ENCODE results near the gene TWSG1.

TWSG1 gene

DNA sequence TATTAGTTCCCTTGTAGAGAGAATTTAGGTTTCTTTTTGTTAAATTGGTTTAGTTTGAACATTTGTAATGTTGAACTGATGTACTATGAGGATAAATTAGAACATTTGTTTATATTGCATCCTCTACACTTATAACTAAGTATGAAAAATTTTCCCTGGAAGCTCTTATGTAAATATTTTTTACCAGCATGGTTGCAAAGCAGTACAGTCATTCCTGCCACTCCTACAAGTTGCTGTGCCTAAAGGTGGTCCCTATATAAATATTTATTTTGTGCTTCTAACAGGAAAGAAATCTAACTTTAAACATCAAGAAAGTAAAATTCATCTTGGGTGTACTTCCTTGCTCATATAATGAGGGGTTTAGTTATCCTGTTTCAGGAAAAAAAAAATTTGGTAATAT lies 14.2 kb downstream of the TWSG1 start:
- no peak overlapping the region for H3K4me3 ChIP-seq (ENCODE audit: low read depth, low read length)
- in situ Hi-C loops (cut with HindIII; ENCODE audit: low pct_ligation_motif_present, low sequenced_read_pairs) = no loop called here
- peaks cover 11% of the 10 kb centered on the region for H3K36me3 ChIP-seq (replicated peaks)
- no peaks in the 10 kb centered on the region for H3K27me3 ChIP-seq (replicated peaks)
- H3K27ac ChIP-seq = peak overlapping the region; percentile 68
- no peak for DNase-seq
- TF ChIP-seq, protein P1, sequence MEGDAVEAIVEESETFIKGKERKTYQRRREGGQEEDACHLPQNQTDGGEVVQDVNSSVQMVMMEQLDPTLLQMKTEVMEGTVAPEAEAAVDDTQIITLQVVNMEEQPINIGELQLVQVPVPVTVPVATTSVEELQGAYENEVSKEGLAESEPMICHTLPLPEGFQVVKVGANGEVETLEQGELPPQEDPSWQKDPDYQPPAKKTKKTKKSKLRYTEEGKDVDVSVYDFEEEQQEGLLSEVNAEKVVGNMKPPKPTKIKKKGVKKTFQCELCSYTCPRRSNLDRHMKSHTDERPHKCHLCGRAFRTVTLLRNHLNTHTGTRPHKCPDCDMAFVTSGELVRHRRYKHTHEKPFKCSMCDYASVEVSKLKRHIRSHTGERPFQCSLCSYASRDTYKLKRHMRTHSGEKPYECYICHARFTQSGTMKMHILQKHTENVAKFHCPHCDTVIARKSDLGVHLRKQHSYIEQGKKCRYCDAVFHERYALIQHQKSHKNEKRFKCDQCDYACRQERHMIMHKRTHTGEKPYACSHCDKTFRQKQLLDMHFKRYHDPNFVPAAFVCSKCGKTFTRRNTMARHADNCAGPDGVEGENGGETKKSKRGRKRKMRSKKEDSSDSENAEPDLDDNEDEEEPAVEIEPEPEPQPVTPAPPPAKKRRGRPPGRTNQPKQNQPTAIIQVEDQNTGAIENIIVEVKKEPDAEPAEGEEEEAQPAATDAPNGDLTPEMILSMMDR (IDR thresholded peaks at IDR 0.05; ENCODE audit: low read depth, low read length, missing control alignments) = no peak

GRCh38 chr18:9353596-9353995 lies 19.0 kb downstream of the TWSG1 start:
- in situ Hi-C loops (cut with HindIII; ENCODE audit: low pct_ligation_motif_present, low sequenced_read_pairs) = no loop called here
- Histone ChIP-seq H3K4me3 (ENCODE audit: low read depth, low read length) (no peak overlapping the region), H3K27ac (no peak overlapping the region), H3K36me3 (replicated peaks) (no peaks in the 10 kb centered on the region), H3K27me3 (replicated peaks) (no peaks in the 10 kb centered on the region)
- TF ChIP-seq, protein P1 (IDR thresholded peaks at IDR 0.05; ENCODE audit: low read depth, low read length, missing control alignments) = no peak
- DNase-seq = no peak

DNA sequence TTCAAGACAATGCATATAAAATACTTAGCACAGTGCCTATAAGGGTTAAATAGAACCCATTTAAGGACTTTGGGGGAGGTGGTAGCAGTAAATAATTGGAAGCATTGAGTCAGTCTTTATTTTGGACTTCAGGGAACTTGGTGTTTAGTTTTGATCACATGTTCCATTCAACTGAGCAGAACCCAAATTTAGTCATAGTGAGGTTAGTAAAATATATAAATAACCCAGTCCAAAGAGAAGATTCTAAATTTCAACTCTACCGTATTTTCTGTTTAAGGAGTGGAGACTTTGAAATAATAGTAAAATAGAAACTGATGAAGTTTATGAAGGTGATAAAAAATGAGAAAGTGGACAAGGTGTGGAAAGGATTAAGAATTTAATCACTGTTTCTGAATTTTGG lies 19.7 kb downstream of the TWSG1 start:
- in situ Hi-C loops (cut with HindIII; ENCODE audit: low pct_ligation_motif_present, low sequenced_read_pairs) = no loop called here
- TF ChIP-seq, protein P1 (IDR thresholded peaks at IDR 0.05; ENCODE audit: low read depth, low read length, missing control alignments) = no peak
- Histone ChIP-seq H3K27me3 (replicated peaks) (no peaks in the 10 kb centered on the region), H3K27ac (no peak overlapping the region), H3K36me3 (replicated peaks) (no peaks in the 10 kb centered on the region), H3K4me3 (ENCODE audit: low read depth, low read length) (no peak overlapping the region)
- no peak for DNase-seq

GRCh38 chr18:9356976-9357375 lies 22.4 kb downstream of the TWSG1 start:
- TF ChIP-seq, protein P1 (IDR thresholded peaks at IDR 0.05; ENCODE audit: low read depth, low read length, missing control alignments) = no peak
- H3K27me3 ChIP-seq (replicated peaks) = no peaks in the 10 kb centered on the region
- DNase-seq = no peak
- in situ Hi-C loops (cut with HindIII; ENCODE audit: low pct_ligation_motif_present, low sequenced_read_pairs) = no loop called here
- no peak overlapping the region for H3K4me3 ChIP-seq (ENCODE audit: low read depth, low read length)
- no peak overlapping the region for H3K27ac ChIP-seq
- no peaks in the 10 kb centered on the region for H3K36me3 ChIP-seq (replicated peaks)

DNA sequence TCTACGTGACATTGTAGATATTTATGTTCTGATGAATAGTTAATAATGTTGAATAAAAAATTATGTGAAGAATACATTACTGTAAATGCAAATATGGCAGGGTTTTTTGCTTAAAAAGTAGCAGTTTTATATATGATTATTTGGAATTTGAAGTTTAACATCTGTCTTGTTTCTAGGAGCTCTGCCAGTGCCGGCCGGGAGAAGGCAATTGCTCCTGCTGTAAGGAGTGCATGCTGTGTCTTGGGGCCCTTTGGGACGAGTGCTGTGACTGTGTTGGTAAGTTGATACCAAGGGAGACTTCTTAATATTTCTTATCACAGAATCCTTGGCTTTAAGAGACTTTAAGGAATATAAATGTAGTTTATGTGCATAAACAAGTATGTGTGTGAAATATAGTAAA lies 25.2 kb downstream of the TWSG1 start:
- DNase-seq = no peak
- in situ Hi-C loops (cut with HindIII; ENCODE audit: low pct_ligation_motif_present, low sequenced_read_pairs) = no loop called here
- Histone ChIP-seq H3K36me3 (replicated peaks) (no peaks in the 10 kb centered on the region), H3K4me3 (ENCODE audit: low read depth, low read length) (no peak overlapping the region), H3K27ac (no peak overlapping the region), H3K27me3 (replicated peaks) (no peaks in the 10 kb centered on the region)
- TF ChIP-seq, protein P1 (IDR thresholded peaks at IDR 0.05; ENCODE audit: low read depth, low read length, missing control alignments) = no peak

- Histone ChIP-seq H3K4me3 (ENCODE audit: low read depth, low read length) (no peak overlapping the region), H3K27ac (no peak overlapping the region), H3K27me3 (replicated peaks) (no peaks in the 10 kb centered on the region), H3K36me3 (replicated peaks) (no peaks in the 10 kb centered on the region)
- TF ChIP-seq, protein P1 (IDR thresholded peaks at IDR 0.05; ENCODE audit: low read depth, low read length, missing control alignments) = no peak
- in situ Hi-C loops (cut with HindIII; ENCODE audit: low pct_ligation_motif_present, low sequenced_read_pairs) = no loop called here
- DNase-seq = no peak
Measured at GRCh38 chr18:9361191-9361590, 26.6 kb downstream of the TWSG1 start.
